GM18499 (cell line): ENCODE measurements around the gene DCBLD1.

Experiments used
- ATAC-seq: cut with Tn5 transposase; IDR thresholded peaks from one replicate; pipeline ENCODE4 v1.9.1; 2021; ENCODE audit warnings: moderate number of reproducible peaks; ENCODE audit not compliant: insufficient read depth, unreplicated experiment

The DCBLD1 gene

DNA sequence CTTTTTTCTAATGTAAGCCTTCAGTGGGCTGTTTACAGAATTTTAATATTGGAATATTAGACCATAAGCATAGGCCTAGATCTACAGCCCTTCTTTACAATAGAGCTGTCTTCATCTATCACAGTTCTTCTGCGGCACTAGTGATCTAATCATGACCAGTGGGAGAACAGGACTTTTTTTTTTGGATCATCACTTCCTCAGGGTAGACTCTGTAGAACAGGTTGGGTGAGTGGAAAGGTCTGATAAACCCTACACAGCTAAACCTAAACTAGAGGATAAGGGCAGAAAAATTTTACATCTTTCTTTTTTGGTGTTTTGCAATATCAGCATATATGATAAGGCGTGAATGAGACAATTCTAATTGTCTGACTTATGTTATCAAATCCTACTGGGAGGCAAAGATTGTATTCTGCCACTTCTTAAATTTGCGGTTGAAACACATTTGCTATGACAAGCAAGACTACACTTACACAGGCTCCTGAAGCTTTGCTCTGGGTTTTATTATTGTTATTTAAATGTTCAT is 67.7 kb downstream of the DCBLD1 start:
- no peak for ATAC-seq

DNA sequence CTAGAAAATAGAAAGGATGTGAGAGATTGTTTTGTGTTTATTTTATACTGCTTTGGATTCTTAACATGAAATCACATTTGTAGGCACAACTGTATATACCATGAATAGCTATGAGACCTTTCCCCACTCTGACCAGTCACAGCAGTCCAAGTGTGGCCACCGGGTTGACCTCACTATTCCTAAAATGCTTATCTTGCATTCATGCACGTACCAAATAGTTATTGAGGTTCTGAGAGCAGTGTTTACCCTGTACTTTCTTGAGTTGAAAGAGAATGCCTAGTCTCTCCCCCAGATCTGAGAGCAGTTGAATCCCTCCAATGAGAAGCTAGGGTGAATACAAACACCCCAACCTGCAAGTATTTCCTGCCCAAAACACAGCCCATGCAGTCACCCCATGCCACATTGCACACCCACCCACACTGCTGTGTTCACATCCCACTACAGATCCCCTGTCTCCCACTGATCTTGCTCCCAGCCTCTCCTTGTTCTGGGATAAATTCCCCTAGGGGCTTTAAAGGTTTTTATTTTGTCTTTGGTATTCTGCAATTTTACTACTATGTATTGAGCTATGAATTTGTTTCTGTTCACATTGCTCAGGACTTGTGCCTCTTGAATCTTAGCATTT is 68.3 kb downstream of the DCBLD1 start:
- no peak for ATAC-seq

DNA sequence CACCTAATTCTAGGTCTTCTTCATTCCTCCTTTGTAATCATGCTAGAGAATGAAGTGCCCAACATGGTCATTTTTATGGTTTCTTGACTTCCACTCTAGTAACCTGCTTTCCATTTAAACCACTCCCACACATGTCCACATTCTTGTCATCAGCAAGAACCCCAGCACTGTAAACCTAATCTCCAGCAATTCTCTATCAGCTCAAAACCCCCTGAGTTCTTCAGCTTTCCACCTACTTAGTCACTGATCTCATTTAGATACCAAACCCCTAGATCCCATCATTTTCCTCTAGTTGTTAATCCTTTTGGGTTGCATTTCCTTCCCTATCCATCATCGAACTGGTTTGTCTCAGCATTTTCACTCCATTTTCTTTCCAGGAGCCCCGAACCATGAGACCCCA is 70.1 kb downstream of the DCBLD1 start:
- no peak for ATAC-seq

DNA sequence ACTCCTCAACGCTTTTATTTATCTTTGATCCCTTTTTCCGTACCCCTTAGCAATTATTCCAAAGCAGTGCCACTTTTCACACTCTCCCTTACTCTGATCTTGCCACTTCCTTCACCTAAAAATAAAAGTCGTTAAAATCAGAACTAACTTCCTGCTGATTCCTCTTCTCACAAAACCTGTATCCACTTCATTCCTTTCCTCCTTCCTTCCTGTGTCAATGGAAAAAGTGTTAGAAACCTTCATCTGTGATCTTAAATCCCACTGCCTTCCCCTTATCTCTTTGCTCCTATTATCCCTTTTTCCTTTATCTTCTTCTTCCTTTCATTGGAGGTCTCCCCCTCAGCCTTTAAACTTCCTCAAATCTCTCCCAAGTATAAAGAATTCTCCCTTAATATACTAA is 70.7 kb downstream of the DCBLD1 start:
- ATAC-seq: no peak

DNA sequence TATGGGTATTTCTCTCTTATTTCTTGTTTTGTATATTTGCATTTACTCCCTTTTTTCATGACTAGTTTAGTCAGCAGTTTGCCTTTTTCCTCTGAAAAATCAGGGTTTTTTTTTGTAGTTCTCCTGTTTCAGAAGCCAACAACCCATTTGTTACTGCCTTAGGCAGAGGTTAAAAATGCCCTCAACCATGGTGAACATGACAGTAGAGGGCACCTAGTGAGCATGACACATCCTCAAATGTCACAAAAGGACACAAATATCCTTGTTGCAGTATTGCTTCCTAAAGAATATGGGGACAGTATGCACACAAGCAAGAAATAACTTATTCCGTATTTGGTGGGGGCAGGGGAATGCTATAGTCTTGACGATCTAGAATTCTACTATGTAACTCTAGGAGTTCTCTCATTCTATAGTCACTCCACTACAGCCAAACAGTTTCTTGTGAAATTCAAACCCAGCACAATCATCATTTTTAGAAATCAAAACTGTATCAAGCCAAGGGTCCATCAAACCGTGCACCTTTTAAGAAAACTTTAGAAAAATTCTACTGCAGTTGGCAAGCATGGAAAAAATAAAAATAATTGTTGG is 72.9 kb downstream of the DCBLD1 start:
- ATAC-seq: no peak

GRCh38 chr6:117555882-117556498 is 73.5 kb downstream of the DCBLD1 start:
- ATAC-seq: no peak

DNA sequence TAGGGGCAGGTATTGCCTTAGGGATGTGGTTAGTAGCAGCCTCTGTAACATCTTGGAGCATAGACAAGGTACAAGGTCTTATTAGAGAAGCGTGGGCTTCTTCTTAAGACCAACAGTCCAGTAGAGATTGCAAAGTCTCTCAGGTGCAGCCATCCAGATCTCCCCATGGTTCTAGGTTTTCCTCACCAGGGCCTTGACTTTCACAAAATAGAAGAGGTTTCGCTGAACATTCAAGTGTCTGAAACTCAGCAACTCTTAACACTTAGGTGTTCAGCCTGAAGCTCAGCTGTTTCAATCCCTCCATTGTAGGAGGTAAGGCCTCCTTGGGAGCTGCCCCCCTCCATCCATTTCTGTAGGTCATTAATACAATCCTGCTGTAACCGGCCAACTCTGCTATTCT is 75.5 kb downstream of the DCBLD1 start:
- ATAC-seq: no peak

GRCh38 chr6:117558818-117559217 is 76.3 kb downstream of the DCBLD1 start:
- no peak for ATAC-seq

- no peak for ATAC-seq
Observed at GRCh38 chr6:117559299-117559698, 76.8 kb downstream of the DCBLD1 start.

DNA sequence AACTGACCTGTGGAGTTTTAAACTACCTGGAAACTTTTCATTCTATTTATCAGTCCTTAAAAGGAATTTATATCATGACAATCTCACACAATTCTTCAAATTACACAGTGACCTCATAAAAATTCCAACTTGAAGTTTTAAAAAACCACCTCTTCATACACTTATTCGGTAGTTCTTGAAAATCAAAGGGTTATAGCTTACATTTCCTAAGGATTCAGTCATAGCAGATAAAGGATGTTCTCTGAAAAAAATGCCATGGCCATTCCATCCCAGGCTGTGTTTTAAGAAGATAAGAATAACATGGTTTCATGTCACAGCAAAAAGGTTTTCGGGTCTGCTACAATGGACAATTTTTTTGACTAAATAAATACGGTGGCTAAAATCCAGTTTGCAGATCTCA is 78.7 kb downstream of the DCBLD1 start:
- ATAC-seq: no peak

GRCh38 chr6:117564681-117565080 is 82.2 kb downstream of the DCBLD1 start:
- no peak for ATAC-seq

DNA sequence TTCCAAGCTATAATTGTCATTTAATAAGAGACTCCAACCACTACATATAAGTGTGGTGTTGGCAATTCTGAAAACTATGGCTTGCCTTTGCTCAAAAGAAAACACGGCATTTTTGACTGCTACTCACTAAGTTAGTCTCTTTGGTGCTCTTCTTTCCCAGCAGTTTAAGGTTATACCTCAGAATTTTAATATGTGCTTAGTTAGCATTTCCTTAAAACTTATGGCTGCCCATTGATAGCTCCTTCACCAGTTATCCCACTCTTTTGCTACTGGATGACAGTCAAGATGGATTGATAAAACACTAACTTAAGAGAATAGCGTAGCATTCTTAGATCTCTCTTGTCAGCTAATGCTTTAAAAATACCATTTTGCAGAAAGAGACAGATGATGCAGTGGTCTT is 85.8 kb downstream of the DCBLD1 start:
- no peak for ATAC-seq

- ATAC-seq: no peak
Observed at GRCh38 chr6:117568831-117569410, 86.4 kb downstream of the DCBLD1 start.

DNA sequence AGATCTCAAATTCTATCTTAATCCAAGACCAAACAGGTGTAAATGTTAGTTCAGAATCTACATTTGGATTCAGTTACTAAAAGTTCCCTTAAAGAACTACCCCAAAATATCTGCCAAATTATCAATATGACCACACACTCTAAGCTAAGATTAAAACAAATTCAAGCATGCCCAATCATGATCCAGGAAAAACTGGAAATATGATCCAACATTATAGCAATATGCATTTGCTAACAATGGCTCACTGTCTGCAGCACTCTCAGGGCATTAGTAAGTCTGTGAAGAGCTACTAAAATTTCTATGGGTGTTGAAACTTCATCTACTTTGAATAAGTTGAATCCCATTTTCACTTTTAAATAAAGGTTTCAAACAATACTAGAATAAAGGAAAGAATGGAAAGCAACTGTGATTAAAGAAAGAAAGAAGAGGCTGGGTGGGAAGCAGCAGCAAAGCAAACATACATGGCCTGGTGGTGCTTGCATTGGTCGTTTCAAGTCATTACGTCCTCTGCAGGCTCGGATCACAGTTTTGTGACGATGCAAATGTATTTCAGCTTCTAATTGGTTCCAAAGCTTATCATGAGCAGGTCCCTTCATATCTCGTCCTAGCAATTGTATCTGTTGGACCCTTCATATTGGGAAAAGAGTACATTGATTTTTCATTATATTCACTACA is 90.7 kb downstream of the DCBLD1 start:
- ATAC-seq: no peak

GRCh38 chr6:117574198-117574597 is 91.7 kb downstream of the DCBLD1 start:
- no peak for ATAC-seq

- ATAC-seq: no peak
Observed at GRCh38 chr6:117585647-117586046, 103.2 kb downstream of the DCBLD1 start.

DNA sequence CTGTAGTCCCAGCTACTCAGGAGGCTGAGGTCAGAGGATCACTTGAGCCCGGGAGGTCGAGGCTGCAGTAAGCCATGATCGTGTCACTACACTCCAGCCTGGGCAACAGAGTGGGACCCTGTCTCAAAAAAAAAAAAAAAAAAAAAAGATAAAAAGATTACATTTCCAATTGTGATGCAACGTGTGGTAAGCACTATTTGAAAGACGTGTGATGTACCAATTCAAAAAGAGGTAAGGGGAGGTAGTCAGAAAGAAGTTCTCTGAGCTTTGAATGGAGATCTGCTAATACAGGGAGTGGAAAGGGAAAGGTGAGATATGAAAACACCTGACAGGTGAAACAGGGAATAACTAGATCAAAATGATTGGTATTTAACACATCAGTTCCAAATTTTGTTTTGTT is 108.0 kb downstream of the DCBLD1 start:
- ATAC-seq: no peak

- no peak for ATAC-seq
Observed at GRCh38 chr6:117591405-117591804, 108.9 kb downstream of the DCBLD1 start.

DNA sequence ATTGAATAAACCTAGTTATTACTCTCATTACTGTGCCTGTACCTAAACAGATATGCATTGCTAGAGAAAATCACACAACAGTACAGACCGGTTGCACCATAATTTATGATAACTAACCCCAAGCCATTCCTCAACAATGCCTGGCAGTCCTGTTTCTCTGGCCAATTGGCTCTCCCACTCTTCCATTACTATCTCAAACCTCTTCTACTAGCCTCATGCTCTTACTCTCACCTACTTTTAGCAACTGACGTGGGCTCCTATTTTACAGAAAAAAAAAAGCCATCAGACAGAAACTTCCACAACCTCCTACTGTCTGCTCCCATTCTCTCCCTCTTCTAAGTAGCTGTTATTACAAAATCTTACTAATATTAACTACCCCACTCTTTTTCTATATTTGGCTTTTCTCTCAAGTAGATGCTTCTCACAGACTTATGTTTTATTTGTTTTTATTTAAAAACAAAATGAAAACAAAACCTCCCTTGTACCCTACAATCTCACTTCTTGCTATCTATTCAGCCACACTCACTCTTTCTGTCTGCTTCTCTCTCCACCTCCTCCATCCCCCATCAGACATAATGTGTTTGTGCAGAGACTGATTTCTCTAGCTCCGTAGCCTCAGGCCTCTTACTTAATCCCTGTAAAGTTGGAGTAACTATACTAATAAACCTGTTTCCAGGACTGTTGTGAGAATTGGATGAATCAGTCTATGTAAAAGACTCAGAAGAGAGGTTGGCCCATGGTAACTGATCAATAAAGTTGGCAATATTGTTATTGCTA is 110.7 kb downstream of the DCBLD1 start:
- no peak for ATAC-seq
